AG04449 (cell line): ENCODE data around the gene ETFB.

Source experiments
- CTCF ChIA-PET: fragments of 350-600 bp; formaldehyde crosslinking; extraction: SDS; loops from one replicate; lab custom pipeline; 2021; ENCODE audit warnings: antibody characterized with exemption; lab: Yijun Ruan, JAX
- POLR2A ChIA-PET: fragments of 400-600, 350-600 bp; formaldehyde crosslinking; extraction: SDS; loops from one replicate; lab custom pipeline; 2020; ENCODE audit warnings: antibody characterized with exemption, inconsistent platforms; lab: Yijun Ruan, JAX
- DNase-seq: peaks from one replicate; pipeline ENCODE4 v3.0.0-alpha.2; 2010; ENCODE audit warnings: low read depth, low spot score
- H3K4me3 ChIP-seq: 2 replicates; pipeline ENCODE4 v1.5.1; 2011; ENCODE audit warnings: low read depth, mild to moderate bottlenecking, control low read depth, low read length
- TF ChIP-seq, protein P1 (sequence below): IDR thresholded peaks from one replicate; pipeline ENCODE4 v1.5.1; 2011; ENCODE audit warnings: mild to moderate bottlenecking, moderate library complexity, low read length, control low read depth, inconsistent platforms; ENCODE audit not compliant: insufficient read depth; ENCODE audit errors: missing control alignments

ETFB gene

GRCh38 chr19:51346742-51347141, 19.4 kb downstream of the ETFB start:
- CTCF ChIA-PET, result interaction anchor here (1.2 kb wide), 1 partner anchor 75 kb away, joined by 3 read pairs; no protein-coding TSS in a partner anchor
- TF ChIP-seq, protein P1, sequence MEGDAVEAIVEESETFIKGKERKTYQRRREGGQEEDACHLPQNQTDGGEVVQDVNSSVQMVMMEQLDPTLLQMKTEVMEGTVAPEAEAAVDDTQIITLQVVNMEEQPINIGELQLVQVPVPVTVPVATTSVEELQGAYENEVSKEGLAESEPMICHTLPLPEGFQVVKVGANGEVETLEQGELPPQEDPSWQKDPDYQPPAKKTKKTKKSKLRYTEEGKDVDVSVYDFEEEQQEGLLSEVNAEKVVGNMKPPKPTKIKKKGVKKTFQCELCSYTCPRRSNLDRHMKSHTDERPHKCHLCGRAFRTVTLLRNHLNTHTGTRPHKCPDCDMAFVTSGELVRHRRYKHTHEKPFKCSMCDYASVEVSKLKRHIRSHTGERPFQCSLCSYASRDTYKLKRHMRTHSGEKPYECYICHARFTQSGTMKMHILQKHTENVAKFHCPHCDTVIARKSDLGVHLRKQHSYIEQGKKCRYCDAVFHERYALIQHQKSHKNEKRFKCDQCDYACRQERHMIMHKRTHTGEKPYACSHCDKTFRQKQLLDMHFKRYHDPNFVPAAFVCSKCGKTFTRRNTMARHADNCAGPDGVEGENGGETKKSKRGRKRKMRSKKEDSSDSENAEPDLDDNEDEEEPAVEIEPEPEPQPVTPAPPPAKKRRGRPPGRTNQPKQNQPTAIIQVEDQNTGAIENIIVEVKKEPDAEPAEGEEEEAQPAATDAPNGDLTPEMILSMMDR, result no peak

DNA sequence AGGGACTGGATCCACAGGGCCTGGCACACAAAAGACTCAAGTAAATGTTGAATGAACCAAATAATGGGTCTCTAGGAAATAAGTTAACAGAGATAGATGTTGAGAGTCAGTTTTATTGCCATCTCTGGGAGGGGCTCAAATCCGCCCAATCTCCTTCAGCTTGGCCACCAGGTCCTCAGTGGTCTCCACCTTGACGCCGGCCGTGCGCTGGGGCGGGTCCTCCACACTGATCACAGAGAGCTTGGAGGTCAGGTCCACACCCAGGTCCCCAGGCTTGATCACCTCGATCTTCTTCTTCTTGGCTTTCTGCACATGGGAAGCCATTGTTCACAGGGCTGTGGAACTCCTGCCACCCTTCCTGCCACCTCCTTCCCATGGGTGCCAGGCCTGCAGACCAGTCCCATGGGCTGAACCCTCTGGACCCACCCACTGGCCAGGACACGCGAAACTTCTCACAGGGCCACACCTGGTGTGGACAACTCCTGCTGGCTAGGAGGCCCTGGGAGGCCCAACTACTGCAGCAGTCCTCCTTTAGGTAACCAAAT, 21.0 kb downstream of the ETFB start:
- TF ChIP-seq, protein P1, result no peak
- H3K4me3 ChIP-seq, result no peak overlapping the region
- CTCF ChIA-PET, result no interaction called here
- POLR2A ChIA-PET, result no interaction called here
- no peak for DNase-seq

More at GRCh38 chr19:51346742-51347141, 19.4 kb downstream of the ETFB start:
- POLR2A ChIA-PET, result no interaction called here
- no peak for DNase-seq
- H3K4me3 ChIP-seq, result no peak overlapping the region

DNA sequence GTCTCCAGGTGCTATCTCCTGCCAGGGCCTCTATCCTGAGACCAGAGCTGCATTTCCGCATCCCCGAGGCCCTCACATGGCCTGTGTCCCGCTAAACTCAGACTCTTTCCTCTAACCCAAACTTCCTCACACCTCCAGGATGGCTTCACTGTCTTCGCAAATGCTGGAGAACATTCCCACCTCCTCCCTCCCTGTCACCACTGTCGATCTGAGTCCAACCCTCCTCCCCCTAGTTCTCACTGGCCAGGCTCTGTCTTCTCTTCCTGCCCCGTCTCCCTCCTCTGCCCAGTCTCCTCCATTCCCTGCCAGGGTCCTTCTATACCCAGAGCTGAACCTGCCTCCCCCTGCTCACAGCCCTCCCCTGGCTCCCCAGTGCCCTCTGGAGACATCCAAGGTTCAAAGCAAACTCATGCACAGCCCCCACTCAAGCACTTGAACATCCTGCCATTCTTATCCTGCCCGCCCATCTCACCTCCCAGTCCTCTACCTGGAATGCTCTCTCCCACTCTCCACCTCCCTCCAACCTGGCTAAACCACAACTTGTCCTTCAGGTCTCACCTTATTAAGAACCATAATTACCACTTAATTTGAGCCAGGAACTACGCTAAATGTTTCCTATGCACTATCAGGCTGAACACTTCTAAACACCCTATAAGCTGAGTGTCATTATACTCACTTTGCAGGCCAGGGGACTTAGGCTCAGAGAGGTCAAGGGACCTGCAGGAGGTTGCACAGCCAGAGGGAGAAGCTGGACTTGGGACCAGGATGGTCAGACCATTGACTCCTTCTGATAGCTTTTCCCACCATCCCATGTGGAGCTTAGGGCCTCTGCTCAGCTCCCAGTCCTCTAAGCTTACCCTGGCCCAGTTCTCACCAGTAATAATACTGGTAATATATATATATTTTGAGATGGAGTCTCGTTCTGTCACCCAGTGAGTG, 23.3 kb downstream of the ETFB start:
- DNase-seq, result no peak
- TF ChIP-seq, protein P1, result no peak
- ChIA-PET POLR2A (interaction anchor here (0.8 kb wide), 1 partner anchor 16 kb away, joined by 5 read pairs; no protein-coding TSS in a partner anchor), CTCF (interaction anchor here (0.6 to 2.6 kb wide), 3 partner anchors 9 to 21 kb away, joined by 3 to 7 read pairs (median 3); no protein-coding TSS in a partner anchor)
- H3K4me3 ChIP-seq, result no peak overlapping the region

DNA sequence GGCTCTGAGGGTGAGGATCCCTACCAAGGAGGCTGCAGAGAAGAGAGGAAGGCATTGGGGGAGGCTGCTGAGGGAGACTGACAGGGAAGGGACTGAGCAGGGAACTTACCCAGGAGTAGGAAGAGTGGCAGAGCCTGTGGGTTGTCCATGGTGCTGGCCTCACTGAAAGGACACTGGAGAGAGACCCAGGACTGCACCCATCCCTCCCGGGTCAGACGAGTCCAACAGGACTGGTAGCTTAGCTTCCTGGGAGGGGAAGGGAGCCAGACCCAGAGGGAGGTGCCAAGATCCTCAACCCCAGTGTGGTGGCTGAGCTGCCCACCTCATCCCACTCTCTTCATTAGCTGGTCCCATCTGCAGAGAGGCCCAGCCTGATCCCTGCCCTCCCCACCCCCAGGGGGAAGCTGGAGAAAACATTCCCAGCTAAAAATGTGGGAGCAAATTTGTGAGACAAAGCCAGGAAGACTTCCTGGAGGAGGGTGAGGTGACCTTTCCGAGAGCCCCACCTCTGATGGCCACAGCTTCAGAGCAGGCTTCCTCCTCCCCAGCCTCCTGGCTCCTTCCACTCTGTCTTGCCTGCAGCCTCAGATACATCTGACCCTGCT, 24.1 kb downstream of the ETFB start, which contains the start of gene VSIG10L:
Gene VSIG10L (minus strand): TSS at position 164 of the 605 bp plus-strand sequence. CDS start 15 bp downstream, at position 149.
- POLR2A ChIA-PET, result interaction anchor here (0.9 kb wide), 1 partner anchor 17 kb away, joined by 4 read pairs; no protein-coding TSS in a partner anchor
- TF ChIP-seq, protein P1, result no peak
- no peak within 1 kb of the TSS for H3K4me3 ChIP-seq
- DNase-seq, result no peak
- CTCF ChIA-PET, result interaction anchor here (1.1 to 2.6 kb wide), 2 partner anchors 10 to 13 kb away, joined by 3 to 7 read pairs; no protein-coding TSS in a partner anchor

GRCh38 chr19:51341066-51341465, 25.1 kb downstream of the ETFB start:
- ChIA-PET POLR2A (interaction anchor here (1.2 kb wide), 1 partner anchor 21 kb away, joined by 3 read pairs; no protein-coding TSS in a partner anchor), CTCF (interaction anchor here (0.7 to 2.6 kb wide), 4 partner anchors 9 to 53 kb away, joined by 3 to 10 read pairs (median 7); no protein-coding TSS in a partner anchor)
- no peak overlapping the region for H3K4me3 ChIP-seq
- DNase-seq, result no peak
- TF ChIP-seq, protein P1, result no peak
